Endothelial cell of umbilical vein (primary cell): ENCODE results near the gene SPSB1. TPM values are rescaled to one million over a fixed set of nuclear protein-coding genes. Genes with fewer than 3 reads are reported as not detected.

Experiments used
- BruUV-seq: library from RNA; stranded (reverse); fragments of 400-500 nt; replicated peaks from 2 replicates; lab custom pipeline; 2021; lab: Mats Ljungman, UMichigan
- CTCF ChIA-PET: fragments of 300-600, 350-600 bp; sonication (Branson Sonifier 250); formaldehyde crosslinking; loops from one replicate; lab custom pipeline; 2021; ENCODE audit warnings: antibody characterized with exemption, inconsistent platforms; lab: Charles Lee
- POLR2A ChIA-PET: fragments of 300-600, 350-600 bp; sonication (Branson Sonifier 250); formaldehyde crosslinking; loops from one replicate; lab custom pipeline; 2021; ENCODE audit warnings: antibody characterized with exemption, inconsistent platforms; lab: Charles Lee
- DNase-seq: peaks from one replicate; pipeline ENCODE4 v3.0.0-alpha.2; 2011; ENCODE audit warnings: low read depth, low spot score
- FAIRE-seq: peaks from 2 replicates; lab custom pipeline; 2011; peaks lifted over from hg19 to GRCh38; lab: Jason Lieb, UNC
- H2AFZ ChIP-seq: 2 replicates; pipeline ENCODE4 v1.6.0; 2012; ENCODE audit warnings: low read depth, low read length, control low read depth, inconsistent platforms
- H3K27ac ChIP-seq: 2 replicates; pipeline ENCODE4 v1.5.1; 2011; ENCODE audit warnings: low read depth, mild to moderate bottlenecking, control low read depth, low read length, moderate library complexity; ENCODE audit not compliant: insufficient read depth
- H3K27me3 ChIP-seq, 2 experiments: 2 replicates each; pipeline versions ENCODE4 v1.6.0 to v1.6.1; 2011; ENCODE audit warnings: low read length in 2 of 2, mixed read lengths in 1 of 2; ENCODE audit not compliant: control insufficient read depth in 2 of 2, insufficient read depth in 2 of 2
- H3K36me3 ChIP-seq, 2 experiments: 2 replicates in 1 of 2; 3 replicates in 1 of 2; pipeline ENCODE4 v1.5.1; 2011; ENCODE audit warnings: low read length in 2 of 2, mild to moderate bottlenecking in 1 of 2, moderate library complexity in 1 of 2; ENCODE audit not compliant: control insufficient read depth in 2 of 2, insufficient read depth in 2 of 2; ENCODE audit errors: extremely low read depth in 1 of 2
- H3K4me1 ChIP-seq: 3 replicates; pipeline ENCODE4 v1.5.1; 2011; ENCODE audit warnings: mild to moderate bottlenecking, low read length; ENCODE audit not compliant: control insufficient read depth, insufficient read depth; ENCODE audit errors: extremely low read depth
- H3K4me2 ChIP-seq: 2 replicates; pipeline ENCODE4 v1.6.1; 2011; ENCODE audit warnings: low read length, control low read depth, mixed read lengths; ENCODE audit not compliant: insufficient read depth
- H3K4me3 ChIP-seq, 3 experiments: fragments of 200-600 bp in 1 of 3; sonication (generic), shearing (Covaris generic) in 1 of 3; replicated peaks in 1 of 3; 2 replicates each; pipeline ENCODE4 v1.5.1; 2011 to 2016; ENCODE audit warnings: control low read depth in 3 of 3, low read length in 3 of 3, mild to moderate bottlenecking in 2 of 3, inconsistent platforms in 1 of 3, low read depth in 1 of 3, moderate library complexity in 1 of 3; ENCODE audit not compliant: insufficient read depth in 1 of 3
- H3K79me2 ChIP-seq: 2 replicates; pipeline ENCODE4 v1.6.0; 2012; ENCODE audit warnings: low read length, inconsistent platforms; ENCODE audit not compliant: control insufficient read depth, insufficient read depth
- H3K9ac ChIP-seq: replicated peaks from 2 replicates; pipeline ENCODE3; 2011; ENCODE audit warnings: low read length, control low read depth; ENCODE audit not compliant: insufficient read depth; ENCODE audit errors: extremely low read depth
- H3K9me1 ChIP-seq: replicated peaks from 3 replicates; pipeline ENCODE4 v1.6.0; 2011; ENCODE audit warnings: mild to moderate bottlenecking, low read length; ENCODE audit not compliant: control insufficient read depth, insufficient read depth; ENCODE audit errors: extremely low read depth
- H3K9me3 ChIP-seq: replicated peaks from 2 replicates; pipeline ENCODE4 v1.5.1; 2012; ENCODE audit warnings: low read length, inconsistent platforms; ENCODE audit not compliant: control insufficient read depth, insufficient read depth
- H4K20me1 ChIP-seq: replicated peaks from 2 replicates; pipeline ENCODE3; 2011; ENCODE audit warnings: mild to moderate bottlenecking, low read length; ENCODE audit not compliant: control insufficient read depth, insufficient read depth; ENCODE audit errors: extremely low read depth
- EZH2 ChIP-seq: IDR thresholded peaks from 2 replicates; pipeline ENCODE4 v1.6.1; 2012; ENCODE audit warnings: borderline replicate concordance, low read depth, mild to moderate bottlenecking, moderate library complexity, low read length, inconsistent platforms; ENCODE audit not compliant: severe bottlenecking
- FOS ChIP-seq: IDR thresholded peaks from 2 replicates; pipeline ENCODE4 v1.6.1; 2011; ENCODE audit warnings: mild to moderate bottlenecking, low read length, moderate library complexity, borderline replicate concordance; ENCODE audit not compliant: insufficient read depth
- GATA2 ChIP-seq: IDR thresholded peaks from 2 replicates; pipeline ENCODE4 v1.7.0; 2011; ENCODE audit warnings: low read depth, mild to moderate bottlenecking, moderate library complexity, mixed read lengths, low read length; ENCODE audit not compliant: insufficient read length, insufficient read depth
- JUN ChIP-seq: IDR thresholded peaks from 2 replicates; pipeline ENCODE4 v1.6.1; 2011; ENCODE audit warnings: borderline replicate concordance, low read depth; ENCODE audit not compliant: insufficient read length, insufficient read depth
- MYC ChIP-seq: IDR thresholded peaks from one replicate; pipeline ENCODE4 v1.6.1; 2011; ENCODE audit warnings: mild to moderate bottlenecking, low read depth, low read length
- POLR2A ChIP-seq: IDR thresholded peaks from 2 replicates; pipeline ENCODE4 v1.6.1; 2012; ENCODE audit warnings: low read depth, mild to moderate bottlenecking, control low read depth, low read length
- POLR2AphosphoS5 ChIP-seq: IDR thresholded peaks from 2 replicates; pipeline ENCODE4 v1.6.1; 2012; ENCODE audit warnings: low read depth, mild to moderate bottlenecking, control low read depth, low read length, moderate library complexity; ENCODE audit not compliant: insufficient read depth
- dilution Hi-C: fragments of 300-500 bp; cut with MboI; formaldehyde crosslinking; loops from one replicate; pipeline ENCODE4 v1.15.0; 2019; ENCODE audit warnings: low sequenced_read_pairs; ENCODE audit not compliant: extremely low pct_ligation_motif_present
- intact Hi-C: fragments of 100-400 bp; cut with micrococcal nuclease; formaldehyde crosslinking; loops from one replicate; pipeline ENCODE4 v1.10.0; 2022
- polyA plus RNA-seq, 4 experiments: library from polyadenylated mRNA; depleted of rRNA in 3 of 4; stranded (reverse) in 3 of 4; unstranded in 1 of 4; fragments of >200 nt; gene quantifications; 2 replicates each; pipeline versions ENCODE4 v1.2.1 to v1.2.3, GENCODE V29; 2011 to 2012; ENCODE audit warnings: missing spikeins in 1 of 4
- total RNA-seq: library from RNA; stranded (reverse); gene quantifications from 2 replicates; pipeline ENCODE4 v1.2.3, GENCODE V29; 2021
- TF ChIP-seq, protein P1 (sequence below), 2 donors: IDR thresholded peaks; 1 replicate in 1 of 2; 2 replicates in 1 of 2; pipeline ENCODE4 v1.5.1; 2011; ENCODE audit warnings: low read length in 2 of 2, mild to moderate bottlenecking in 2 of 2, moderate library complexity in 2 of 2, control low read depth in 1 of 2, inconsistent platforms in 1 of 2, low read depth in 1 of 2; ENCODE audit not compliant: insufficient read depth in 1 of 2; ENCODE audit errors: extremely low read depth in 1 of 2
- TF ChIP-seq, protein P2 (sequence below): IDR thresholded peaks from 2 replicates; pipeline ENCODE4 v1.6.1; 2011; ENCODE audit not compliant: insufficient read depth, insufficient read length

The SPSB1 gene
- total and polyA plus RNA-seq, 2 donors (not counting 3 experiments of a cell fraction or from before 2014, with no cell fraction given), result 41.9 to 61.2 TPM

DNA sequence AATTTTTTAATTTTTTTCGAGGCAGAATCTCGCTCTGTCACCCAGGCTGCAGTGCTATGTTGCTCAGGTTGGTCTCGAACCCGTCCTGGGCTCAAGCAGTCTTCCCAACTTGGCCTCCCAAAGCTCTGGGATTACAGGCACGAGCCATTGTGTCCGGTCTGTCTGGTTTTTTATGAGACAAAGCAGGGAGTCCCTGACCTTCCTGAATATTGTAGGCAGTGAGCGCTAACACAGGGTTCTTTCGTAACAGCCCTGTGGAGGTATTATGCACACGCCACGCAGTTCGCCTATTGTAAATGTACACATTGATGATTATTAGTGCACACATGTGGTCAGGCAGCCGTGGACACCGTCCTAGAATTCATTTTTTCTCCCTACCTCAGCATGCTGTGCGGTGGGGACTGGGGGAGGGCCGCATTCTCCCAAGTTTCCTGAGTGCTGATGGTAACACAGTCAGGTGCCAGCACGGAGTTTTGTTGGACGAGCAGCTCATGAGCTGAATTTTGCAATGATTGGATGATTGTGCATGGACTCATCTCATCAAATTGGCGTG lies 19.6 kb downstream of the SPSB1 start:
- no TSS peak for BruUV-seq

DNA sequence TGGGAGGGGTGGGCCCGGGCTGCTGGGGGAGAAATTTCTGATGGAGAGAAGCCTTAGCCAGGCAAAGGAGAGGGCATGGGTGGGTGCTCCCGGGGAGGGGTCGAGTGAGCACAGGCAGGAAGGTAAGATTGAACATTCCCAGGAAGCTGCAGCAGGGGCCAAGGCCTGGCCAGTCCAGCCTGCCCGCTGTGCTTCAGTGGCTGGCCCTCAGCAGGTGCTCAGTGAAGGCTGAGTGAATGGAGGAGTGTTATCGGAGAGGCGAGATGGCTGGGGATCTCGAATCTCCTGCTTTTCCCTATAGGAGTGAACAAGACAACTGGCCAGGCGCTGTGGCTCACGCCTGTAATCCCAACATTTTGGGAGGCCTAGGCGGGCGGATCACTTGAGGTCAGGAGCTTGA lies 20.9 kb downstream of the SPSB1 start:
- H3K27ac ChIP-seq, result no peak overlapping the region
- FAIRE-seq (no peak), DNase-seq (no peak)
- POLR2A ChIA-PET, result no interaction called here
- dilution Hi-C loops, result no loop called here
- H3K9ac ChIP-seq, result no peak overlapping the region
- H3K79me2 ChIP-seq, result peaks cover 94% of the 10 kb centered on the region
- no peaks in the 10 kb centered on the region for H3K9me3 ChIP-seq
- no peaks in the 10 kb centered on the region for H3K9me1 ChIP-seq
- TF ChIP-seq MYC (no peak), JUN (no peak), GATA2 (no peak), EZH2 (no peak), FOS (no peak), POLR2A (no peak), POLR2AphosphoS5 (no peak)
- TF ChIP-seq, protein P1, sequence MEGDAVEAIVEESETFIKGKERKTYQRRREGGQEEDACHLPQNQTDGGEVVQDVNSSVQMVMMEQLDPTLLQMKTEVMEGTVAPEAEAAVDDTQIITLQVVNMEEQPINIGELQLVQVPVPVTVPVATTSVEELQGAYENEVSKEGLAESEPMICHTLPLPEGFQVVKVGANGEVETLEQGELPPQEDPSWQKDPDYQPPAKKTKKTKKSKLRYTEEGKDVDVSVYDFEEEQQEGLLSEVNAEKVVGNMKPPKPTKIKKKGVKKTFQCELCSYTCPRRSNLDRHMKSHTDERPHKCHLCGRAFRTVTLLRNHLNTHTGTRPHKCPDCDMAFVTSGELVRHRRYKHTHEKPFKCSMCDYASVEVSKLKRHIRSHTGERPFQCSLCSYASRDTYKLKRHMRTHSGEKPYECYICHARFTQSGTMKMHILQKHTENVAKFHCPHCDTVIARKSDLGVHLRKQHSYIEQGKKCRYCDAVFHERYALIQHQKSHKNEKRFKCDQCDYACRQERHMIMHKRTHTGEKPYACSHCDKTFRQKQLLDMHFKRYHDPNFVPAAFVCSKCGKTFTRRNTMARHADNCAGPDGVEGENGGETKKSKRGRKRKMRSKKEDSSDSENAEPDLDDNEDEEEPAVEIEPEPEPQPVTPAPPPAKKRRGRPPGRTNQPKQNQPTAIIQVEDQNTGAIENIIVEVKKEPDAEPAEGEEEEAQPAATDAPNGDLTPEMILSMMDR (IDR thresholded peaks at IDR 0.05; ENCODE audit: extremely low read depth in 1 of 2, insufficient read depth in 1 of 2, low read depth in 1 of 2, low read length in 2 of 2), result no peak
- TF ChIP-seq, protein P2, sequence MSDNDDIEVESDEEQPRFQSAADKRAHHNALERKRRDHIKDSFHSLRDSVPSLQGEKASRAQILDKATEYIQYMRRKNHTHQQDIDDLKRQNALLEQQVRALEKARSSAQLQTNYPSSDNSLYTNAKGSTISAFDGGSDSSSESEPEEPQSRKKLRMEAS, result no peak
- H3K4me3 ChIP-seq, result no peak overlapping the region
- H3K4me1 ChIP-seq, result peaks cover 18% of the 10 kb centered on the region
- H3K36me3 ChIP-seq, result peaks cover 2 to 7% of the 10 kb centered on the region in 2 experiments
- no TSS peak for BruUV-seq
- CTCF ChIA-PET, result interaction anchor here (1.9 kb wide), 1 partner anchor 85 kb away, joined by 5 read pairs; no protein-coding TSS in a partner anchor
- peaks cover 12% of the 10 kb centered on the region for H4K20me1 ChIP-seq
- no peaks in the 10 kb centered on the region for H3K27me3 ChIP-seq
- no peak overlapping the region for H3K4me2 ChIP-seq
- intact Hi-C loops, result no loop called here
- H2AFZ ChIP-seq, result no peak overlapping the region

More for the DNA sequence above, 19.6 kb downstream of the SPSB1 start:
- CTCF ChIA-PET, result interaction anchor here (1.0 to 1.8 kb wide), 2 partner anchors 45 to 179 kb away, joined by 4 read pairs; no protein-coding TSS in a partner anchor
- no peak overlapping the region for H3K4me3 ChIP-seq
- FAIRE-seq (no peak), DNase-seq (no peak)
- no peak overlapping the region for H3K9ac ChIP-seq
- no peaks in the 10 kb centered on the region for H3K9me3 ChIP-seq
- intact Hi-C loops, result no loop called here
- H2AFZ ChIP-seq, result no peak overlapping the region
- H3K9me1 ChIP-seq, result no peaks in the 10 kb centered on the region
- H4K20me1 ChIP-seq, result peaks cover 14% of the 10 kb centered on the region
- H3K36me3 ChIP-seq, result peaks cover 2 to 6% of the 10 kb centered on the region in 2 experiments
- peaks cover 5% of the 10 kb centered on the region for H3K4me1 ChIP-seq
- POLR2A ChIA-PET, result no interaction called here
- no peak overlapping the region for H3K27ac ChIP-seq
- H3K4me2 ChIP-seq, result no peak overlapping the region
- no peaks in the 10 kb centered on the region for H3K27me3 ChIP-seq
- TF ChIP-seq MYC (no peak), EZH2 (no peak), GATA2 (no peak), POLR2A (no peak)
- TF ChIP-seq, protein P2, result no peak
- dilution Hi-C loops, result no loop called here
- peaks cover 94% of the 10 kb centered on the region for H3K79me2 ChIP-seq
